Measurements from ENCODE around the gene AIFM3. TPM values are rescaled to one million over a fixed set of nuclear protein-coding genes. Genes with fewer than 3 reads are reported as not detected.

Gene AIFM3
- total RNA-seq, 1 experiment from 2014 or later, result 9.7 TPM

DNA sequence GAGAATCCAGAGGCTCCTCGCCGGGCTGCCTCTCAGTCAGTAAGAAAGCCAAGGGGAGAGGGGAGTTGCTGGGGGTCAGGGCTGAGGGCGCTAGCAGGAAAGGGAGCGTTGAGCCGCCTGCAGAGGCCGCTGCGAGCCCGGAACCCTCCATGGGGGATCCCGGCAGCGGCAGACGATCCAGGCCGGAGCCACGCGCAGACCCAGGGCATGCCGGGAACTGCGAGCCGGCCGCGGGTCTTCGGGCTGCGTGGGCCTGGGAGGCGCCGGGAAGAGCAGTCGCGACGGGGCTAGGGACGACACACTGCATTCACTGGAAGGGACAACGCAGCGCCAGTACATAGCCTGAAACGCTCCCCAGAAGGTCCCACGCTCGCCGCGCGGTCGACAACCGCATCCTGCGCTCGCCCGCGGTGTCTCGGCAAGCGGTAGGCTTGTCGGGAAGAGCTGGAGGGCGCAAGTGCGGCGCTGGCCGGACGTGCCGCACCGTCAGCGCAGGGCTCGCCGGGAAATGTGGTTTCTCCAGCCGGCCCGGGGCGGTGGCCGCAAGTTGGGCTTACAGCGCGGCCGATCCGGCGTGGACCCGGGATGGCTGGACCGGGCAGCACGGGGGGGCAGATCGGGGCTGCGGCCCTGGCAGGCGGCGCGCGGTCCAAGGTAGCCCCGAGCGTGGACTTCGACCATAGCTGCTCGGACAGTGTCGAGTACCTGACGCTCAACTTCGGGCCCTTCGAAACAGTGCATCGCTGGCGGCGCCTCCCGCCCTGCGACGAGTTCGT, 14.9 kb downstream of the AIFM3 start, which contains the start of gene LZTR1:
TSS of gene LZTR1 (plus strand) at position 511 of the 776 bp plus-strand sequence. CDS start at position 586, 75 bp downstream.
- H3K4me1 ChIP-seq (ENCODE audit: control insufficient read depth in 1 of 2, insufficient read depth in 2 of 2, low read length in 2 of 2), result peaks cover 6 to 18% of the 10 kb centered on the region in 2 experiments; a peak in 2 of 4 replicates
- H4K20me1 ChIP-seq (ENCODE audit: insufficient read depth), result no peaks in the 10 kb centered on the region
- ChIA-PET POLR2A (interaction anchor here (0.9 to 1.6 kb wide), 7 partner anchors 9 to 96 kb away, joined by 3 to 21 read pairs (median 5); no protein-coding TSS in a partner anchor), CTCF (interaction anchor here (0.6 to 1.5 kb wide), 9 partner anchors 9 to 661 kb away, joined by 3 to 7 read pairs (median 4); no protein-coding TSS in a partner anchor), RAD21 (ENCODE audit: low non-redundant PET in 1 of 2, low total read pairs in 2 of 2, uncharacterized antibody in 2 of 2, unreplicated experiment in 2 of 2) (interaction anchor here in 1 of 2 experiments (0.5 kb wide), 1 partner anchor 167 kb away, joined by 5 read pairs; no protein-coding TSS in a partner anchor)
- peak within 1 kb of the TSS; percentile 93 for H3K9ac ChIP-seq (ENCODE audit: low read length)
- BruUV-seq (replicated peaks), result no TSS peak
- H3K27ac ChIP-seq (ENCODE audit: low read depth, low read length), result peak within 1 kb of the TSS; percentile 80
- no peak within 1 kb of the TSS for H2AFZ ChIP-seq (ENCODE audit: low read depth, low read length, poor library complexity, severe bottlenecking)
- H3K9me3 ChIP-seq (ENCODE audit: control insufficient read depth in 1 of 2, insufficient read depth in 1 of 2, low read depth in 1 of 2, low read length in 2 of 2), result peaks cover 4 to 10% of the 10 kb centered on the region in 2 experiments; a peak in 1 of 4 replicates
- peak; percentile 50 for DNase-seq (ENCODE audit: low read depth, low spot score)
- peak within 1 kb of the TSS; percentile 99 for H3K4me2 ChIP-seq (ENCODE audit: low read length)
- H3K27me3 ChIP-seq (ENCODE audit: insufficient read depth, low read length), result no peaks in the 10 kb centered on the region
- H3K36me3 ChIP-seq (ENCODE audit: control insufficient read depth in 1 of 2, insufficient read depth in 2 of 2, low read length in 2 of 2), result peaks cover 4 to 9% of the 10 kb centered on the region in 2 experiments; a peak in 1 of 4 replicates
- TF ChIP-seq, protein P1, sequence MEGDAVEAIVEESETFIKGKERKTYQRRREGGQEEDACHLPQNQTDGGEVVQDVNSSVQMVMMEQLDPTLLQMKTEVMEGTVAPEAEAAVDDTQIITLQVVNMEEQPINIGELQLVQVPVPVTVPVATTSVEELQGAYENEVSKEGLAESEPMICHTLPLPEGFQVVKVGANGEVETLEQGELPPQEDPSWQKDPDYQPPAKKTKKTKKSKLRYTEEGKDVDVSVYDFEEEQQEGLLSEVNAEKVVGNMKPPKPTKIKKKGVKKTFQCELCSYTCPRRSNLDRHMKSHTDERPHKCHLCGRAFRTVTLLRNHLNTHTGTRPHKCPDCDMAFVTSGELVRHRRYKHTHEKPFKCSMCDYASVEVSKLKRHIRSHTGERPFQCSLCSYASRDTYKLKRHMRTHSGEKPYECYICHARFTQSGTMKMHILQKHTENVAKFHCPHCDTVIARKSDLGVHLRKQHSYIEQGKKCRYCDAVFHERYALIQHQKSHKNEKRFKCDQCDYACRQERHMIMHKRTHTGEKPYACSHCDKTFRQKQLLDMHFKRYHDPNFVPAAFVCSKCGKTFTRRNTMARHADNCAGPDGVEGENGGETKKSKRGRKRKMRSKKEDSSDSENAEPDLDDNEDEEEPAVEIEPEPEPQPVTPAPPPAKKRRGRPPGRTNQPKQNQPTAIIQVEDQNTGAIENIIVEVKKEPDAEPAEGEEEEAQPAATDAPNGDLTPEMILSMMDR (IDR thresholded peaks at IDR 0.05 in 2 of 3, conservative IDR thresholded peaks at IDR 0.05 in 1 of 3; ENCODE audit: borderline replicate concordance in 1 of 3, insufficient read depth in 1 of 3, low read depth in 2 of 3, low read length in 2 of 3), result peak; percentile 48 to 68 (median 56); a peak in 5 of 6 replicates
- peak; percentile 97 for TF ChIP-seq POLR2A (IDR thresholded peaks at IDR 0.05; ENCODE audit: borderline replicate concordance, extremely low read depth, insufficient read depth, insufficient read length)
- TF ChIP-seq ZFX (IDR thresholded peaks at IDR 0.05), result peak; percentile 97
- TF ChIP-seq CBX3 (IDR thresholded peaks at IDR 0.05; ENCODE audit: low read depth), result 0 out of 2 replicates have a peak, but pooled peaks have one; percentile 52
- no peak for TF ChIP-seq ZNF274 (IDR thresholded peaks at IDR 0.05; ENCODE audit: low read depth, low read length)
- no peak for TF ChIP-seq EZH2 (IDR thresholded peaks at IDR 0.05)
- peak; percentile 39 for TF ChIP-seq RAD21 (IDR thresholded peaks at IDR 0.05; ENCODE audit: low read depth)
- no peak for TF ChIP-seq EZH2phosphoT487 (IDR thresholded peaks at IDR 0.05; ENCODE audit: borderline replicate concordance)
- TF ChIP-seq, protein P2, sequence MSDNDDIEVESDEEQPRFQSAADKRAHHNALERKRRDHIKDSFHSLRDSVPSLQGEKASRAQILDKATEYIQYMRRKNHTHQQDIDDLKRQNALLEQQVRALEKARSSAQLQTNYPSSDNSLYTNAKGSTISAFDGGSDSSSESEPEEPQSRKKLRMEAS (IDR thresholded peaks at IDR 0.05), result peak; percentile 93
- peak; percentile 97 for TF ChIP-seq POLR2AphosphoS5 (IDR thresholded peaks at IDR 0.05; ENCODE audit: low read depth, low read length)
- peak; percentile 97 for TF ChIP-seq SIN3A (IDR thresholded peaks at IDR 0.05; ENCODE audit: low read depth)
- no peaks in the 10 kb centered on the region for H3K9me2 ChIP-seq (ENCODE audit: insufficient read depth)
- peak within 1 kb of the TSS; percentile 77 to 89 for H3K4me3 ChIP-seq (replicated peaks in 1 of 2; ENCODE audit: low read depth in 1 of 2, low read length in 2 of 2)
- peaks cover 24% of the 10 kb centered on the region for H3K79me2 ChIP-seq (ENCODE audit: insufficient read depth, low read length)
- intact Hi-C loops (cut with micrococcal nuclease), result loop anchor here (2.0 to 5.0 kb wide), 2 partner anchors 21 to 180 kb away; partner anchors contain the start of gene THAP7
- ATAC-seq, result peak; percentile 95
